ENCODE results near the gene GAB3.

The GAB3 gene

DNA sequence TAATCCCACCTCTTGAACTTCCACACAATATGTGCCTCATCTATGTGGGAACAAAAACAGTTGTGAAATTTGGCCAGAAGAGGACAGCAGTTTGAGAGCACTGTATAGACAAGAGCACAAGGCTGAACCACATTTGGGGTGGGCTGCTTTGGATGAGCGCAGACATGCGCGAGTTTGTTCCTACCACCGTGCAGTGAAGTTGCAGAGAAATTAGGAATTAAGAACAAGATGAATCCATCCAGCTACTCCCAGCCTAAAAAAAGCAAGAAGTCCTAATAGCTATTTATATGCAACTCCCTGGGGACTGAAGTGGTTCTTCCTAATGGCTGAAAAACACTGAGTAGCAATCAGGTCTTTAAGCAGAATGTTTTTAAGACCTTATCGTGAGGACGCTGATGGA is 1.0 kb downstream of the GAB3 start:
- DNase-seq, result peak; percentile 56

DNA sequence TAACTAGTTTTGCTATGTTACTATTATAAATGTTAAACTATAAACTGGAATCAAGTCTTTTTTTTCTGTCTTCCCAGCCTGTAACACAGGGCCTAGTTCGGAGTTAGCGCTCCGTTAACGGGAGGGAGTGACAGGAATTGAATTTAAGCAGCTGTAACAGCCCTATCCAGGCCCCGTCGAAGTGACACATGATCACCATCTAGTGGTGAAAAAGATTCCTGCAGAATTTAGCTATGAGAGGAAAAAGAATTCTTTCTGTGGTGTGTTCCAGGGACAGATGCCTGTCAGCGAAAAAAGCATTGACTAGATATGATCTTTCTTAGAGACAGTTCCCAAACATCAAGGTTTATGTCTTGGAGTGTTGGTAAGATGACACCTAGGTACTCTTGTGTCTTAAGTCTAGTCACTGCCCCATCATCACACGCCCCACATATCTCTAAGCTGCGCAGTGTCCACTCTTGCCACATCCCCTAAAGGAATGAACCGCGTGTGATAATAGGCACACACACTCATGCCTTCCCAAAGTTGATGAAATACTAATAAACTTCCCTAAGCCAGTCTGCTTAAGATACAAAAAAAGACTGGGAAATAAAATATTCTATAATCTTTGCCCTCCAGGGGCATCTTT is 2.1 kb downstream of the GAB3 start:
- DNase-seq, result peak; percentile 87

DNA sequence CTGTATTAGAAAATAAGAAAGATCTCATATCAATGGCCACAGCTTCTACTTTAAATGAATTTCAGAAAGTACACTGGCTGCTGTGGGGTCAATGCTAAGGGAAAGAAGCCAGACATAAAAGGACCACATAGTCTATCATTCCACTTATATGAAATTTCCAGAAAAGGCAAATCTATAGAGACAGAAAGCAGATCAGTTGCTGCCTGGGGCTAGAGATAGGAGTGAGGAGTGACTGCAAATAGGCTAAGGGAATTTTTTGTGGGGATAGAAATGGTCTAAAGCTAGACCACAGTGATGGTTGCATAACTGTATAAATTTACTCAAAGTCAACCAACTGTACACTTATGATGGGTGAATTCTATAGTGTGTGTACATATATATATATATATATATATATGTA is 8.3 kb downstream of the GAB3 start:
- DNase-seq, result peak; percentile 68

DNA sequence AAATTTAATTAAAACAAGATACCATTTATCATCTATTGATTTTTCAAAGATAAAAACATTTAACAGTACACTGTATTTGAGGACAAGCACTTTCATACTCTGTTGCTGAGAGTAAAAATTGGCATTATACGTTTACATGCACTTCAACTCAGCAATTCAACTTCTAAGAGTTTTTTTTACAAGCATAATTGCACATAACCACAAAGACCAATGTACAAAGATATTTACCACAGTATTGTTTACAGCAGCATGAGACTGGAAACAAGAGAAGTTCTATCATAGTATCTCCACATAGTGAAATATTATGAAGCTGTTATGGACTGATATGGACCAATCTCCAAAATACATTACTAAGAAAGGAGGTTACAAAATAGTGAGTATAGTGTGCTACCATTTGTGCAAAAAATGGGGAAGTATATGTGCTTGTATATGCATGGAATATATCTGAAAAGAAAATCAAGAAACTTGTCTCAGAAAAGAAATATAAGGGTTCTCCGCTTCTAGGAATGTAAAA is 10.9 kb downstream of the GAB3 start:
- peak; percentile 64 for DNase-seq

DNA sequence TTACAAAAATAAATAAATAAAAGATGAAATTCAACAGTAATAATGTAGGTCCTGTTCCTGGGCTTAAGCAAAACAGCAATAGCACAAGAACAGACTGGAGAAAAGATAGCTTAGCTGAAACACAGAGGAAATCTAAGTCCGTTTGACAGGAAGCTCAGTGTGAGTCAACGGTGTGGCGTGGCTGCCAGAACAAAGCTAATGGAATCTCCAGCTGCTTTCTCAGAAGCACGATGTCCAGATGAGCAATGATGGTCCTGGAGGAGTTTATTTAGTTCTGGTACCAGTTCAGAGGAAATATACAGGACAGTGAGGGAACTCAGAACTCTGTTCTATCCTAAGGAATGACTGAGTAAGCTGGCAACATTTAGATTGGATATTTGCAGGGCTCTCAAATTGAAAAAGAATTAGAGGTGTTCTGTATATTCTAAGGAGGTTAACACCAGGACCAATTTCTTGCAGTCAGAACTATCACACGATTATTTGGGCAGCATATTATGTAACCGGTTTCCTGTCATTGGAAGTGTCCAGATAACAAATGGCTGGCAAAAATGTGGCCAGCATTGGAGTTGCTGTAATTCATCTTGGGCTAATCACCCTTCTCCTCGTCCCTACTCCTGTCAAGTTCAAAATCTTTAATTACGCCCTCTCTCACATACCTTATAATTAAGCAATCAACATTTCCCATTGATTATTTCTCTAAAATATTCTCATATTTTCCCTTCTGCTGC is 12.7 kb downstream of the GAB3 start:
- DNase-seq, result no peak

DNA sequence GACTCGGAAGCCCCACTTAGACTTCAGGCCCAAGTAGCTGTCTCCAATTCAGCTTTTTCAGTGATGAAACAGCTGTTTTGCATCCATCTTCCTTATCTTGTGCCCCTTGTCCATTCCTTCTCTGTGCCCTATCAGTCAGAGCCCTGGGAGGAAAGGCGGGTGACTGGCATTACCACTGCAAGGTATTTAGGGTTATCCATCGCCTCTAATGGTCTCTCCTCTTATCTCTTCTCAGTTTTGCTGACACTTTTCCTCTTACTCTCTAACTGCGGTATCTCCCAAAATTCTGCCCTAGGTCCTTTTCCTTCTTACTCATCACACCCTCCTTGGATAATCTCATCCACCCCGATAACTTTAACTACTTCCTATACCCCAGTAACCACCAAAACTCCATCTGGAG is 13.7 kb downstream of the GAB3 start:
- DNase-seq, result no peak

DNA sequence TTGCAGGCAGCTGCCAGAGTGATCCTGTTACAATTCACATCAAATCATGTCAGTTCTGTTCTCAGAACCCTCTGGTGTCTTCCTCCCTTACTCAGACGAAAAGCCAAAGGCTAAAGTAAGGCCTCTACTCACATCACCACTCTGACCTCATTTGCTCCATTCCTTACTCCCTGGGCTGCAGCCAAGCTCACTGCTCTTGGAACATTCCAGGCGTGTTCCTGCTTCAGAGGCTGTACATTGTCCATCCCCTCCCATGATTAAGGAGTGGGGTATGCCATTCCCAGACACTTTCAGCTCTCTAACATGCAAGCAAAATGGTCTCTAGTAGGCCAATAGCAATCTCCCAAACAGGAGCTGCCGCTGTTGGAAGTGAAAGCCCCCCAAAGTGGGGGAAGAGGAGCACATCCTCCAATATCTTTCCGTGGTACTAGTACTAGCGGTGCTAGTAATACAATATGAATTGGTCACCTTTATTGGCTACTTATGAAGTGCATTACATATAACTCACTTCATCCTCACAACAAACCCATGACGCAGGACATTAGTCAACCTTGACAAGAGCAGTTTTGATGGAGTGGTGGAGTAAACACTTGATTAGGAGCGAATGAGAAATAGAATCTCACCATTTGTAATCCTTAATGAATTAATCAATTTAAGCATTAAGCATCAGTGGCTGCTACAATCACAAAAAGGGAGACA is 15.0 kb downstream of the GAB3 start:
- DNase-seq, result no peak

DNA sequence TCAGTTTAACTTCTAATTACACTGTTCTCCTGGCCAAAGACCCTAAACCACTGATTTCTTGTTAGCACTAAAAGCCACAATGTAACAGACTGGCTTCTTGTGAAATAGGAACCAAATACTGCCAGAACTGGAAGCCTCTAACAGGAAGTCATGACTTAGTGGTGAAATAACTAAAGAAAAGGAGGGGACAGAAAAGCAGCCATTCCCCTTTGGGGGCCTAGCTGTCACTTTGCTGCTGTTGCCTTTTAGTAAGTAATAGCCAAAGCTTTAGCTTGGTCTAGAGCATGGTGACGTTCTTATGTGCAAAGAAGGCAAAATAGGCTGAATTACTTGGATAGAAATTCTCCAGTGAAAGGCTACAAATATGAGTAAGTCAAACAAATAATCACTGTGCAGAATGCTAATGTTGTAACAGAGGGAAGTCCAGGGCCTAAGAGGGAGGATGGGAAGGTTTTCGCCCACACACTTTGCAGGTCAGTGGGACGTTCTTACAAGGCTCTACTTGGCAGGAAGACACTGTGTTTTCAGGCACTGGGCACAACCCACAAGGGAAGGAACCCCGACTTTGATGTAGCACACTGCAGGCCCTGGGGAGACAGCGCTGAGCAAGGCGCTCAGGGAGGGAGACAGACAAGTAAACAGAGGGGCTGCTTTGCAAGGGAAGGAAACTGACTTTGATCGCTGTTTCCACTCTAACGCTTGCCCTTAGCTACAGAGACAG is 16.7 kb downstream of the GAB3 start:
- DNase-seq, result peak; percentile 58

DNA sequence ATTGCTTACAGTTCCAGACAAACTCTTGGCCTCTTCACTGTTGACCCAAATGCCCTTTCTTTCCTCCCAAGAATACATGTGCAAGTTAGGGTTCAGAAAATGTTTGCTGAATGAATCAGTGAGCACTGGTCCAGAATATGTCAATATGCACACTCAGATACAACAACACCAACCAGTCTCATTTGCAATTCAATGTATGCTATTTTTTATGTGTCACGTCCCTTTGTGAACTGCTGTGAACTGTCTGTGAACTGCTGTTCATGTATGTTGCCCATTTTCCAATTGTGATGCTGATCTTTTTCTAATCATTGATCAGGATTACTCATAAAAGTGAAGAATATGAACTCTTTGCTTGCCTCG is 17.8 kb downstream of the GAB3 start:
- no peak for DNase-seq

DNA sequence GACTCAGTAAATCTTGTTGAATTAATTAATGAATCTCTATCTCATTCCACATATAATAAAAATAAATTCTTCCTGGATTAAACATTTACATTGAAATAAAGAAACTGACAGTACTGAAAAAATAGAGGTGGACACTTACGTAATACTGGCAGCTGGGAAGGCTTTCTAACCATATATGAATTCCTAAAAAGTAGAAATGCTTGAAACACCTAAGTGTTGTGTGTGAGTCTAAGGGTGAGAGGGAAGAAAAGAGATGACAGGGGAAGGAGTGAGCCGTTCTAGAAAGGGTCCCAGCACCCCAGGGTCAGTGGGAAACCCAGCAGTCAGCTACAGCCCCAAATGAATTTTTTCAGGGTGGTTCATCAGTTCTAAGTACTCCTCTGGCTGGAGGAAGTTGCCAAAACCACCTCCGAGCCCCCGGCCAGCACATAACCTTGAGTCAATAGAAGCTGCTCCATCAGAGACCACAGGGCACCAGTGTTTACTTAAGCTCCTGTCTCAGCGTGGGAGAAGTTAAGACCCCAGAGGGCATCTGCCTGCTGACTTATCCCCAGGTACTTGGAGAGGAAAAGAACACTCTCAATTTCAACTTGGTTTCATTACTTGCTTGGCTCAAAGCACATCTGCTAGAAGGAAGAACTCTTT is 18.3 kb downstream of the GAB3 start:
- no peak for DNase-seq

DNA sequence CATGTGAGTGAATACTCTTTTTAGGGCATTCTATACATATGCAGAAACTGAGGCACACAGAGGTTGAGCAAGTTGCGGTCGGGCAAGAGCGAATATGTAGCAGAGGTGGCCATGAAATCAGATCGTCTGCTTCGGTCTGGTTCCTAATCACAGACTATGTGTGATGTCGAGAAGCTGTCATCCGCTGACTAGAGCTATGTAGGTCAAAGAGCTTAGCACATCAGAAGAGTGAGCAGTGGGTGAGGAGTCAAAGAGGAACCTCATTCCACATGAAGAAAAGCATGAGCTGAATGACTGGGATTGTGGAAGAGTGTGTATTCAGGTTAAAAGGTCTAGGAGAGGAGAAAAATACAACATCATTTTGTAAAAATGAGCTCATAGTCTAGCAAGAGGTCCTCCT is 19.0 kb downstream of the GAB3 start:
- no peak for DNase-seq

DNA sequence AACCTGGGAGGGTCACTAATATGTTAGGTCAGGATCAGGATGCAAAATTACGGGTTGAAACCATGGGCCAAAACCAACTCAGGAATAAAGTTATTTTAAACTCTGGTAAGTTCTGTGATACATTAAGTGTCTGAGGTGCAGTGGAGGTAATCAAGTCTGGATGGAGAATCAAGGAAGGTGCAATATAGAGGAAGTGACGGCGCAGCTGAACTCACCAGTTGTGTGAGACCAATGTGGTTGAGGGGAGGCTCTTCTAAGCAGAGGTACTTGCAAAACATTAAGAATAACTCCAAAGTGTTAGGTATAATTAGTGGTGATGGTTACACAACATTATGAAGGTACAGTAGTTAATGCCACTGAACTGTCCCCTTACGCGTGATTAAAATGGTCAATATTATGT is 19.7 kb downstream of the GAB3 start:
- no peak for DNase-seq

DNA sequence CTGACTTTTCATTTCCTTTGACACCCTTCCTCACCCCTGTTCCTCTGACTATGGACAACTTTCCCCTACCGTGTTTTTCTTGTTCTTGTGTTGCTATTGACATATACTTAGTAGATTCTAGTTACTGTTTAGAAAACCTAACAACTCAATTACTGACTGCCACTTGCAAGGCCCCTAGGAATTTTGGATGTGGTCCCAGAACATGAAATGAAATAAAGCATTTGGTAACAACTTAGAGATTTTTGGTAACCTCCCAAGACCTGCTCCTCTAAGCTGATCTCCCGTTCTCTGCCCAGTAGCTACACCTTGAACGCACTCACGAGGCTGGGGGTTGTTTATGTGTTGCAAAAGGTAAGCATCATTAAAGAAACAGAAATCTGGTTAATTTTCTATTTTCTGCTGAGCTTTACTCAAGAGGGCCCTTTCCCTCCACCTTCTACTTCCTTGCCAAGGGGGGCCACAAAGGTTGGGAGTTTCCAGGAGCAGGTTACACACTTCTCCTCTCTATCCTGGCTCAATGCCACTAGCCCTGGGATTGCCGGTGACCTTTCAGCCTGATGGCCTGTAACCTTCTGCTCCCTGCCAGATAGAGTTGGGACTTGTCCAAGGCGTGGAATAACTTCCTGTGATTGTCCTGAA is 20.5 kb downstream of the GAB3 start:
- no peak for DNase-seq

DNA sequence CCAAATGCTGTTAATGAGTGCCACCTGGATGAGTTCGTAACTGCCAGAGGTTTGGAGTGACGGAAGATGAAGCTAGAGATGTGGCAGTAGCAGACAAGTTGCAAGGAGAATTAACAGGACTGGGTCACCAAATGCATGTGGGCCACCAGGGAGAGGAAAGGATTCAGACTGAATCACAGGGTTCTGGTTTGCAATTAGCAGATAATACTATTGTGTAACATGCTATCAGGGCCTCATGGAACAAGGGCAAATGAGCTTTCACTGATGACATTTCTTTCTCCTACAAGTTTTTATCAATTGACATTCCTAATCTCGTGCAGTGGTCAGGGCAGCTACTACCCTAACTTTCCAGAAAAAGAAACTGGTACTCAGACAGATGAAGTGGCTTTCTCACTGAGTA is 21.4 kb downstream of the GAB3 start:
- DNase-seq, result peak; percentile 17

DNA sequence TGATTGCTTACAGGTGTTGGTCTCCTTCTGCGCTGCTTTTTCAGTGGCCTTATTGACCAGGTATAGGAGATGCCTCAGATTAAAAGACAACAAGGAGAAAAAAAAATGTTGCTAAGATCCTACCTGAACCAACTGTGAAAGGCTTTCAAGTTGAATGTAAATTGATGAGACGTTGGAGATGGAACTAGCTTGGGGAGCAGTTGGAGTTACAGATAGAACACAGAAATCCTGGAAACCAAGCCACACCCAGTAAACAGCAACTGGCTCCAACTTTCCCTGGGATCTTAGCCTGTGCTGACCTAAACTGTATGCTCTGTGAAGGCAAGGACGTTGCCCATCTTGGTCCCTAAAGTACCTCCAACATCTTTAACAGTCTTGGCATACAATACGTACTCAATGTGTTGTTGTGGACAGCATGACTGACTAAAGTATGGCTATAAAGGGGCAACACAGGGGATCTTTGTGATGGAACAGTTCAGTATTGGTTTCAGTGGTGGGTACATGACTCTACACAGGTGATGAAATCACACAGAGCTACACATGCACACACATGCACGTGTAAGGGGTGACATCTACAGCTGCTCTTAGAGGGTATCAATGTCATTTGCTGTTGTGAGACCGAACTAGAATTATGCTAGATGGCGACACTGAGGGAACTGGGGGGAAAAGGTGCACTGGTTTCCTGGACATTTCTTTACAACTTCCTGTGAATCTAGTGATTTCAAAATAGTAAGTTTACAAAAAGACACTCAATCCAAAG is 22.3 kb downstream of the GAB3 start:
- DNase-seq, result no peak

DNA sequence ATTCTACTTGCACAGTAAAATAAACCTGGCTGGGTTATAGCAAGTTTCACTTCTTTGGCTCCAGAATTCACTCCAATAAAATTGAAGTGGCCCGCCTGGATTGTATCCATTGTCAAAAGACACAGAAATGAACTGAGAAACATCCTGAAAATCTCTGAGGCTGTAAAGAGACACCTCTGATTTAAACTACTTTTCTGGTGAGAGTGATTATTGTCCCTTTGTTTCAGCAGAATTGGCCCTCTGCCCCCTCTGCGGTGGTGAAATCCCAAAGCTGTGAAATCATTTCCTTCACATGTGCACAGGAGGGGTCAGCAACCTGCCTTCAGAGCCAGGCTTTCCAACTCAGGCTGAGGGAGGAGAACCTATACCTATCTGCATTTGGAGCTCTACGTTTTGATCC is 23.0 kb downstream of the GAB3 start:
- no peak for DNase-seq

DNA sequence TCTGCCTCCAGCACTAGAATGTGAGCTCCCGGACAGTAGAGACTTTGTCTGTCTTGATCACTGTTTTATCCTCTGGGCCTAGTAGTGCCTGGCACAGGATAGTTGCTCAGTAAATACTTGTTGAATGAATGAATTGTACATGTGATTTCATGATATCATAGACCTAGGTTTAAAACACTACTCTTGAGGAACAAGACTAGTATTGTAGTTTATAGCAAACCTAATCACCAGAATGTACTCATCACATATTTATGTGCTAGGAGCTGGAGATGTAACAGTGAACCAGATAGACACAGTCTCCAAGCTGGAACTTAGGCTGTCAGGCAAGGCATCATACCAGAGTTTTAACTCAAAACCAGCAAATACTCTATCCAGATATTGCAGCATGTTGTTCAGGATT is 23.5 kb downstream of the GAB3 start:
- DNase-seq, result no peak

DNA sequence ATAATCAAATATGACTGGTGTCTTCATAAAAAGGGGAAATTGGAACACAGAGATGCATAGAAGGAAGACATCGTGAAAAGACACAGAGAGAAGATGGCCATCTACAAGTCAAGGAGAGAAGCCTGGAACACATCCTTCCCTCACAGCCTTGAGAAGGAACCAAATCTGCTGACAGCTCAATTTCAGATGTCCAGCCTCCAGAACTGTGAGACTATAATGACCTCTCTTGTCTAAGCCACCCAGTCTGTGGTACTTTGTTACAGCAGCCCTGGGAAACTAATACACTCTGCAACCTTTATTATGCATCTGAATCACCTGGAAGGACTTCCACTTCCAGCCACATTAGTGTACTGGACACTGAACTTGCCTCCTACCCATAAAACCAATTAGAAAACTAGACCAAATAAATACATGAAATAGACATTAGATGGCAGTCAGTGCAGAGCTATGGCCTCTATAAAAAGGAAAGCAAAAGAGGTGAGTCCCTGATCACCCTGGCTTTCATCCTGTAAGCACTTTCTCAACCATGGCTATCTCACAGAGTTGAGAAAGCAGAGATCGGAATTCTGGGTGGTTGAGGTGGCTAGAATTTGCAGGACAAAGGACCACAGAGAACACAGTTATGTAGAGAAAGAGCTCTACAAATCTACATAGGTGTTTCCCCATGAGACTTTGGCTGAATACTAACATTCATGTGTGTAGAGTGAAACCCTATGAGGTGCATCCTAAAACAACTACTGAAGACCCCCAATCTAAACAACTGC is 25.7 kb downstream of the GAB3 start:
- peak; percentile 45 for DNase-seq

DNA sequence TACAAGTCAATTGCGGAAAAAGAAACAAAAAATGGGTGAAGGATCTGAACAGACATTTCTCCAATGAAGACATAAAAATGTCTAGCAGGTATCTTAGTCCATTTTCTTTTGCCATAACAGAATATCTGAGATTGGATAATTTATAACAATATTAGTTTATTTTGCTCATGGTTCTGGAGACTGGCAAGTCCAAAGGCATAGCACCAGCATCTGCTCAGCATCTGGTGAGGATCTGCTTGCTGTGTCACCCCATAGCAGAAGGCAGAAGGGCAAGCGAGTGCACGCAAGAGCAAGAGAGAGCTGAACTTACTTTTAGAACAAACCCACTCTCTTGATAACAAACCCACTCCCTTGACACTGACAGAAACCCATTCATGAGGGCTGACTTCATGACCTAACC is 29.7 kb downstream of the GAB3 start:
- DNase-seq, result no peak

DNA sequence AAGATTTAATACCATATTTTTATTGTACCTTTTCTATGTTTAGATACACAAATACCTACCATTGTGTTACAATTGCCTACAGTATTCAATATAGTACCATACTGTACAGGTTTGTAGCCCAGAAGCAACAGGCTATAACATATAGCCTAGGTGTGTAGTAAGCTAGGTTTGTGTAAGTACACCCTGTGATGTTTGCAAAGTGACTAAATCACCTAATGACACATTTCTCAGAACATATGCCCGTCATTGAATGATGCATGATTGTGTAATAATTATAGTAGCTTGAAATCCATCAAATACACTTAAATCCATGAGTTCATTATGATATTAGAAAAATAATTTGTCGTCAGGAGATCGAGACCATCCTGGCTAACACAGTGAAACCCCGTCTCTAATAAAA is 30.8 kb downstream of the GAB3 start:
- no peak for DNase-seq

DNA sequence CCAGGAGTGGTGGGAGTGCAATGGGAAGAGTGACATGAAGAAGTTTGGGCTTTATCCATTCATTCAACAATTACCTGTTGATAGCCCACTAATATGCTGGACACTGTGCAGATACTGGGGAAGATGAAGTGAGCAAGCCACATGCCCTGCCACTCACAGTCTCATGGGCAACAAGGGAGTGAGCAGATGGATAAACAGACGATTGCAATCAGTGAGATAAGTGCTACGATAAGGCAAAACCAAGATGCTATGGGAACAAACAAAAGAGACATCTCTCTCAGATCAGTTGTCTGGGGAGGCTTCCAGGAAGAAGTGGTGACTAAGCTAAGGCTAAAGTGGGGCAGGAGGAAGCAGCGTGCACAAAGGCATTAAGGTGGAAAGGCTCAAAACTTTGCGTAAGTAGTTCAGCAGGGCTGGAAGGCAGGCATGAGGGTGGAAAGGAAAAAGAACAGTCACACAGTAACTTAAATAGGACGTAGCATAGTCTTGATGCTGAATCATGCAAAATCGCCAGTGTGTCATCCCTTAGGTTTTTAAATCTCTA is 31.7 kb downstream of the GAB3 start:
- peak; percentile 46 for DNase-seq
